ENCODE measurements around the gene NGF.
"Not testable (repeated sequence)": the region's sequence is repeated elsewhere in the genome, so short reads cannot be mapped to it uniquely, and the experiment has no call there.

NGF gene

DNA sequence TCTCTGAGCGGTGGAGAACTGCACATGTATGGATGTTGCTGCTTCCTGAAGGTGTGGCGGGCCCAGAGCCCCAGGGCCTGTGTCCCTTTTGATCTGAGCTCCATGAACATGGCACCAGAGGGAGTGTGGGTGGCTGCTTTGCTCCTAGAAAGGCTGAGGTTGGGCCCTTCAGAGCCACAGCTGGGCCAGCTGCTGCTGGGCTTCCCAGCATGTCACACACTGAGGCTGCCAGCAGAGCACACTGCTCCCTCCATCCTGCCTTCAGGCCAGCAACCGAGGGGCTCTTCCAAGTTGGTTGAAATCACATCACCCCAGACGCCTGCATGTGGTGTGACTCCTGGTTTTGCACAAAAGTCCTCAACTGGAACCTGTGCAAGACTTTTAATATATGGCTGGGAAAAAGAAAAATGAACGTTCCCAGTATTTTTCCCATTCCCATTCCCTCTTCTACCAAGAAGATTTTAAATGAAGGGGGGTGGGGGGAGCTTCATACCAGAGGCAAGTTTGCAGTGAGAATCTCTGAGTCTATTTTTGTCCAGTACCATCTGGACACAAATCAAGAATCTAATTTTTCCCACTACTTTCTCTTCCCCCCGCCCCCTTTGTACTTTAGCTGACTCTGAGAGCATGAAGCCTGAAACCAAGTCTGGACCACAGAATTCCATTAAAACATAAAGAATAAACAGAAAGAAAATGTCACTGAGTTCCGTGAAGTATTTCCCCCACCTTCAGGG is 26.2 kb upstream of the NGF start:
- TF ChIP-seq, protein P1, sequence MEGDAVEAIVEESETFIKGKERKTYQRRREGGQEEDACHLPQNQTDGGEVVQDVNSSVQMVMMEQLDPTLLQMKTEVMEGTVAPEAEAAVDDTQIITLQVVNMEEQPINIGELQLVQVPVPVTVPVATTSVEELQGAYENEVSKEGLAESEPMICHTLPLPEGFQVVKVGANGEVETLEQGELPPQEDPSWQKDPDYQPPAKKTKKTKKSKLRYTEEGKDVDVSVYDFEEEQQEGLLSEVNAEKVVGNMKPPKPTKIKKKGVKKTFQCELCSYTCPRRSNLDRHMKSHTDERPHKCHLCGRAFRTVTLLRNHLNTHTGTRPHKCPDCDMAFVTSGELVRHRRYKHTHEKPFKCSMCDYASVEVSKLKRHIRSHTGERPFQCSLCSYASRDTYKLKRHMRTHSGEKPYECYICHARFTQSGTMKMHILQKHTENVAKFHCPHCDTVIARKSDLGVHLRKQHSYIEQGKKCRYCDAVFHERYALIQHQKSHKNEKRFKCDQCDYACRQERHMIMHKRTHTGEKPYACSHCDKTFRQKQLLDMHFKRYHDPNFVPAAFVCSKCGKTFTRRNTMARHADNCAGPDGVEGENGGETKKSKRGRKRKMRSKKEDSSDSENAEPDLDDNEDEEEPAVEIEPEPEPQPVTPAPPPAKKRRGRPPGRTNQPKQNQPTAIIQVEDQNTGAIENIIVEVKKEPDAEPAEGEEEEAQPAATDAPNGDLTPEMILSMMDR (IDR thresholded peaks at IDR 0.05; ENCODE audit: extremely low read depth, missing control alignments), result no peak
- DNase-seq (ENCODE audit: low spot score), result no peak

DNA sequence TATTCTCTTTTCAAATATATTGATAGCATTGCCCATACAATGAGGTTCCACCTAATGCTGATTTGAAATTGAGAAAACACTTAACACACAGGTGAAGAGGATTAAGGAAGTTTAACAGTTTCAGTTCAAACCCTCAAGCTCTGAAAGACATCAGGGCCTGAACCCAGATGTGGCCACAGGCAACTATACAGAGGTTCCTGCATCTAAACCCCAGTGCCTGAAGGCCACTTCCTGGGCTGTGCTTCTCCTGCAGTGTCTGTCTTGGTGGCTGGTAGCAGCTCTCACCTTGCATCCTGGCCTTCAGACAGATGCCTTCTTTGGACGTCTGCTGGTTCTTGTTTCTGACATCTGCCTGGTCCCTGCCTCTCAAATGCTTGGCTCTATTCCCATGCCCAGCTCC is 25.1 kb upstream of the NGF start:
- TF ChIP-seq, protein P1 (IDR thresholded peaks at IDR 0.05; ENCODE audit: extremely low read depth, missing control alignments), result no peak
- no peak for DNase-seq (ENCODE audit: low spot score)

DNA sequence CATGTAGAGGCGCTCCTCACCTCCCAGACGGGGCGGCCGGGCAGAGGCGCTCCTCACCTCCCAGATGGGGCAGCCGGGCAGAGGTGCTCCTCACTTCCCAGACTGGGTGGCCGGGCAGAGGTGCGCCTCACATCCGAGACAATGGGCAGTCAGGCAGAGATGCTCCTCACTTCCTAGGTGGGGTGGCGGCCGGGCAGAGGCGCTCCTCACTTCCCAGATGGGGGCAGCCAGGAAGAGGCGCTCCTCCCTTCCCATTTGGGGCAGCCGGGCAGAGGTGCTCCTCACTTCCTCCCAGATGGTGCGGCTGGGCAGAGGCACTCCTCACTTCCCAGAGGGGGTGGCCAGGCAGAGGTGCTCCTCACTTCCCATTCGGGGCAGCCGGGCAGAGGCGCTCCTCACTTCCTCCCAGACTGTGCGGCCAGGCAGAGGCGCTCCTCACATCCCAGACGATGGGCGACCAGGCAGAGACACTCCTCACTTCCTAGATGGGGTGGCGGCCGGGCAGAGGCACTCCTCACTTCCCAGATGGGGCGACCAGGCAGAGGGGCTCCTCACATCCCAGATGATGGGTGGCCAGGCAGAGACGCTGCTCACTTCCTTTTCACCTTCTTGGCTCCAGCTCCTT is 22.6 kb upstream of the NGF start:
- not testable (repeated sequence) for DNase-seq (ENCODE audit: low spot score)

- DNase-seq (ENCODE audit: low spot score), result not testable (repeated sequence)
Observed at GRCh38 chr1:115359787-115360452, 21.9 kb upstream of the NGF start.

- TF ChIP-seq, protein P1 (IDR thresholded peaks at IDR 0.05; ENCODE audit: extremely low read depth, missing control alignments), result no peak
- DNase-seq (ENCODE audit: low spot score), result no peak
Observed at GRCh38 chr1:115356356-115356755, 18.3 kb upstream of the NGF start.

DNA sequence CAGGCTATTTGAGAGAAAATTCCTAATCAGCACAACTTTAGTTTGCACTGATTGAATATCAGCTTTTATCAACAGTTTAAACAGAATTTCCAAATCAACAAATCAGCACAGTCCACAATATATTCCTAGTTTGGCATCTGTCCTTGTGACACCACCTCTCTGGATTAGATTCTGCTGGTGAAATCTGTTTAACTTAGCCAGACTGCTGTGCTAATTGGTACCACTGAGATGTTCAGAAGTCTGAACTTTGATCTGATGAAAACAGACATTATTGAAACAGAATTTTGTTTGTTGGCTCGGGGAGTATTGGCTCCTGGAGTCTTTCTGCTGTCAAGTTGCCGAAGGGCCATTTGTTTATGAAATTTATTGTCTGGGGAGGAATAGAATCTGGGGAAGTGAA is 17.0 kb upstream of the NGF start:
- no peak for DNase-seq (ENCODE audit: low spot score)
- TF ChIP-seq, protein P1 (IDR thresholded peaks at IDR 0.05; ENCODE audit: extremely low read depth, missing control alignments), result no peak

- TF ChIP-seq, protein P1 (IDR thresholded peaks at IDR 0.05; ENCODE audit: extremely low read depth, missing control alignments), result no peak
- no peak for DNase-seq (ENCODE audit: low spot score)
Observed at GRCh38 chr1:115351143-115351542, 13.1 kb upstream of the NGF start.

DNA sequence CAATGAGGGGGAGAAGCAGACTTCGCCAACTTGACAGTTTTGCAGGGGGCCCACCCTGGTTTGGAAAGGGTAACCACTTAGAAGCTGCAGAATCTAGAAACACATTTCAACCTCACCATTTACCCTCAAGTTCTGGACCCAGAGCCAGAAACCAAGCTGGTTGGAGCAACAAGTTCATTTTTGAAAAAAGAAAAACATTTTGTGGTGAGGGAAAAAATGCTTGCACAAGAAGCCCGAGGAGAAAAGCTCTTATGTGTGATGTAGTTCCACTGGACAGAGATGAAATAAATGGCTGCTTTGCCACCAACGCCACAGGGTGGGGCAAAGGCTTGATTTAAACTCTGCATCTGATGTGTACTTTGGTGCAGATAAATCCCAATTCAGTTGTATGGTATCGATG is 10.6 kb upstream of the NGF start:
- no peak for DNase-seq (ENCODE audit: low spot score)
- TF ChIP-seq, protein P1 (IDR thresholded peaks at IDR 0.05; ENCODE audit: extremely low read depth, missing control alignments), result no peak
